HG03135 (cell line): ENCODE data around the gene GP1BB.

Experiments
- ATAC-seq: cut with Tn5 transposase; IDR thresholded peaks from one replicate; pipeline ENCODE4 v1.9.1; 2021; ENCODE audit warnings: mild to moderate bottlenecking, moderate library complexity; ENCODE audit not compliant: unreplicated experiment

Gene GP1BB

DNA sequence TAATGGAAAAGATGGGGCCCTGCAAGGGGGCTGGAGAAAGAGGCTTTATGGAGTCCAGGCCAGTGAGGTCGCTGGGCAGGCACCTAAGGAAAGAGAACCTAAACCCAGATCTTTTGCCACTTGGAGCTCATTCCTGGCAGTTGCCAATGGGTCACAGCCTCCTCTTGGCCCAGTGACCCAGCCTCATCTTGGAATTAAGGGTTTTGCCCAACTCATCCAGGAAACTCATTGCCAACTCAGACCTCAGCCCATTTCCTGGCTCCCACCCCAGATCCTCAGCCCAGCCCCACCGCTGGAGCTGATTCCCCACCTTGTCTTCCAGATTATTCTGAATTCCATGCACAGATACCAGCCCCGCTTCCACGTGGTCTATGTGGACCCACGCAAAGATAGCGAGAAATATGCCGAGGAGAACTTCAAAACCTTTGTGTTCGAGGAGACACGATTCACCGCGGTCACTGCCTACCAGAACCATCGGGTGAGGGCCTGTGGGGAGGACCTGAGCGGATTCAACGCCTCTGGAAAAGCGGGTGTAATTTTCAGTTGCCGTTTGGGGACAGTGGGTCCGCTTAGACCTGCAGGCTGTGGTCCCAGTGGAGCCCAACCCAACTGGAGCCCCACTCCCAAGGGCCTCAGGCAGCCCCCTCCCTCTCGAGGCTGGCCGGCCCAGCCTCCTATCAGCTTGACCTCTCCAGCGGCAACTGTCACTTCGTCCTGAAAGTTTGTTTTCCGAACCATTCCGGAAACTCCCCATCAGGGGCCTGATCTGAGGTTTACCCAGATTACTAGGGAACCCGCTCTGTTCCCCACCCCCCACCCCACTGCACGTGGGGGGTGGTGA lies 41.5 kb downstream of the GP1BB start:
- ATAC-seq = no peak

DNA sequence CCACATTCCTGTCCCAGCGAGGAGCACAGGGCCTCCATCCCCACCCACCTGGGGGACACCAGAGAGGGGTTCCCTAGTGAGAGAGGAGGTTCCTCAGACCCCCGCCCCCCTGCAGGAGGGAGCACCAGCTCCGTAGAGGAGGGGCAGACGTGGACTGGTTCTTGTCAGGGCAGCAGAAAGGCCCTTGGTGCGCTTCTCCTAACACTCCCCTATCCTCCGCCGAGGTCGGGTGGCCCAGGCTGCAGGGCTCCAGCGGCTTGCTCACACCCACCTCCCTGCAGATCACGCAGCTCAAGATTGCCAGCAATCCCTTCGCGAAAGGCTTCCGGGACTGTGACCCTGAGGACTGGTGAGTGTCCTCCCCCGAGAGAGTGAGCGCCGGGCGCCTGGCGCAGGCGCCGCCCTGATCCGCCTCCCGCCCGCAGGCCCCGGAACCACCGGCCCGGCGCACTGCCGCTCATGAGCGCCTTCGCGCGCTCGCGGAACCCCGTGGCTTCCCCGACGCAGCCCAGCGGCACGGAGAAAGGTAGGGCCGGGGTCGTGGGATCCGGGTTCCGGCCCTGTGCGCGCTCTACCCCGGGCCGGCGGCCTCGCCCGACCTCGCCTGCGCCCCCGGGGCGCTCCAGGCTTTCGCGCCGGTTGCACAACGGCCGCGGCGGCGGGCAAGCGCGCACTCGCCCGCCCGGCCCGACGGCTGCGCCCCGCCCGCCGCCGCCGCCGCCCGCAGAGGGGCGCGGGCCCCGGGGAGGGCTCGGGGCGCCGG lies 42.3 kb downstream of the GP1BB start:
- no peak for ATAC-seq

DNA sequence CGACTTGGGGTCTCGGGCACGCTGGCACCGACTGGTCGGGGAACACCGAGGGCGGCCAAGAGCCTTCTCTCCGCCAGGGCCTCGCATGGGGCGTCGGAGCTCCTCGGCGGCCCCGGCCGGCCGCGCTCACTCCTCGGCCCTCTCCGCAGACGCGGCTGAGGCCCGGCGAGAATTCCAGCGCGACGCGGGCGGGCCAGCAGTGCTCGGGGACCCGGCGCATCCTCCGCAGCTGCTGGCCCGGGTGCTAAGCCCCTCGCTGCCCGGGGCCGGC lies 42.8 kb downstream of the GP1BB start:
- no peak for ATAC-seq

DNA sequence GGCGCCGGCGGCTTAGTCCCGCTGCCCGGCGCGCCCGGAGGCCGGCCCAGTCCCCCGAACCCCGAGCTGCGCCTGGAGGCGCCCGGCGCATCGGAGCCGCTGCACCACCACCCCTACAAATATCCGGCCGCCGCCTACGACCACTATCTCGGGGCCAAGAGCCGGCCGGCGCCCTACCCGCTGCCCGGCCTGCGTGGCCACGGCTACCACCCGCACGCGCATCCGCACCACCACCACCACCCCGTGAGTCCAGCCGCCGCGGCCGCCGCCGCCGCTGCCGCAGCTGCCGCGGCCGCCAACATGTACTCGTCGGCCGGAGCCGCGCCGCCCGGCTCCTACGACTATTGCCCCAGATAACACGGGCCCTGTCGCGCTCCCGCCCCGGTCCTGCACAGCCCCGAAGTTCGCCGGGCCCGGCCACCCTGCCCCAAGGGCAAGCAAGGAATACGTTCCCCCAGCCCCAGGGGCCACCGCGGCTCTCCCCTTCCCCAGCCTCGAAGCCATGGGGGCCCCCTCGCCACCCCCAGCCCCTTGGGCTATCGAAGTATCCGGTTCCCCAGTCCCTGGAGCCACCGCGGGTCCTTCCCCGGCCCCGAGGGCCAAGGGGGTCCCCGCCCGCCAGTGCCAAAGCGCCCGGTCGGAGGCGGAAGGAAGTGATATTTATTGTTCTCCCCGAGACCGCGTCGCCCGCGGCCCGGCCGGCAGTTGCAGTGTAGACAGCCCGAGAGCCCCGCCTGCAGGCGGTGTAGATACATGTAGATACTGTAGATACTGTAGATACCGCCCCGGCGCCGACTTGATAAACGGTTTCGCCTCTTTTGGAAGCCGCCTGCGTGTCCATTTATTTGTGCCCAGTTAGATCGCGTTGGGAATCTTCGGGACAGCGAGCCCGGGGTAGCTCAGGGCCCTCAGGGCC lies 43.4 kb downstream of the GP1BB start:
- ATAC-seq = no peak

DNA sequence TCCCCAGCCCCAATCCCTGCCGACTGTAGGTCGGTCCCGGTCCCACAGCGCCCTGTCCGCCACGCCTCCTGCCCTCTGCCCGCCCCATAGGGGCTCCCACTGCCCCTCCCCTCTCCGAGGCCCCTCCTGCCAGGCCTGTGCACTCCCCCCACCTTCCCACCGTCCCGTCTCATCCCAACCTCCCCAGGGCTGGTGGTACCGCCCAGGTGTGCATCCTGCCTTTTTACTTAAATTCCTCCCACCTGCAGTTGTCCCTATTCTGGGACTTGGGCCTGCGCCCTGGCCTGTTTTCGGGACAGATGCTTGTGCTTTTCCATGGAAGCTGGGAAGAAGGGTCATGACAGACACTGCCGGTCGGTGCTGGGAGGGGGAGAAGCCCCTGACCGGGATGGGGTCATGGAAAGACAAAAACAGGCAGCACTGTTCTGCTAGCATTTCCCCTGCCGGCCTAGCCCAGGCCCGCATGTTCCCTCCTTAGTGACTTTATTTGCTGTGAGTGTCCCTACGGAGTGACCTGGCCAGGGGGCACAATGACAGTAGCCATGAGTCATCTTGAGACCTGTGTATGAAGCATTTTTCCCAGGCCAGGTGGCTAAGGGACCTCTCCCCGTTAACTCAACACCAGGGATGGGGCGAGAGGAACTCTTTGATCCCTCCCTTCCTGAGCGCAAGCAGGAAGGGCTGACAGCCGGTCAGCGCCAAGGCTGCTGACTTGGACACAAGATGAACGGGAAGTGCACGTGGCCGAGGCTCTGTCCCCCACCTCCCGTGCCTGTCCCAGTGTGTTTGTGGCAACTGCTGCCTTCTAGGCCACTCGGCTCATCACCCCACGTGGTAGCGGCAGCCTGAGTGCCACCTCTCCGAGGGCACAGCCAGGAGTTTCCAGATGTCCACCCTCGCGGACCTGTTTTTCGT lies 44.3 kb downstream of the GP1BB start:
- ATAC-seq = no peak

DNA sequence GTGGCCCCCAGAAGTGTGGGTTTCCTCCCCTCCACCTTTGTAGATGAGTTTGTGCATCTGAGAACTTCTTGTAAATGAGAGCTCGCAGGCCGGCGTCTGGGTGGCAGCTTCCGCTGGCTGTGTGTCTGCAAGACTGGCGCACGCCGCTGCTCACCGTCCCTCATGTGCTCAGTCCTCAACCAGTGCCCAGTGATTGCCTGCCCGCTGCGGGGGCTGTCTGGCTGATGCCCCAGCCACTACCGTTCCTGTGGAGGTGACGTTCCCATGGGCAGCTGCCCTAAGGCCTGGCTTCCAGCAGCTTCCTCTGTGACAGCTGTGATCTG lies 46.0 kb downstream of the GP1BB start:
- ATAC-seq = no peak

DNA sequence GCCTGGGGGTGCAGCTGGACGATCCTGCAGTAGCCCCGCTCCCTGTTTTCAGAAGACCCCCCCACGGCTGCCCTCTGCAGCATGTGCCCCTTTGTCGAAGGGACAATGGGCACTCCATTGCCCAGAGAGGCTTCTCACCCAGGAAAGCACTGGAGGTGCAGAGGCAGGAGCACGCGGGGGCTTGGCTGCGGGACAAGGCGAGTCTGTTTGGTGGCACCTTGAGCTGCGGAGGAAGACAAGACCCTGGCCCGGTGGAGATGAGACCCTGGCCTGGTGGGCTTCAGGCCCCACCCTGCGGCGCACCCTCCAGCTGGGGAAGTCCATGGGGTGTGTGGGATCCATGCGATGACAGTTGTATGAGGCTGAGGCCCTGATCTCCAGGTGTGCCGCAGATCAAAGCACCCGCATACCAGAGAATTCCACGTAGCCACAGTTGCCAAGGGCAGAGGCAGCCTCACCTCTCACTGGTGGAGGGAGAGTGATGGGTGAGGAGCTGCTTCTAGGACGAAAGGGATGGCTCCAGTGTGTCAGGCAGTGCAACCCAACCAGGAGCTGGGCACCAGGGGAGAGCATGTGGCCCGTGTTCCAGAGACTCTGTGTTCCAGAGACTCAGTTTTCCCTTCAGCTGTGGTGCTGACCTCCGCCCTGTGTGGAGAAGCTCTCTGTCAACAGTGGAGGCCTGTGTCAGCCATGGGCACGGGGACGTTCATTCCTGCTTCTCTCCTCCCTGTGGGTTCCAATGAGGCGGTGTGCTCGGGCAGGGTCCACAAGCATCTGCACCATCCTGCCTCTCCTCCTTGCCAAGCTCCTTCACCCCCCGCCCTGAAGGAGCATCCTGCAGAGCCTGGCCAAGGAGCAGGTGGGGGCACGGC lies 47.2 kb downstream of the GP1BB start:
- no peak for ATAC-seq

DNA sequence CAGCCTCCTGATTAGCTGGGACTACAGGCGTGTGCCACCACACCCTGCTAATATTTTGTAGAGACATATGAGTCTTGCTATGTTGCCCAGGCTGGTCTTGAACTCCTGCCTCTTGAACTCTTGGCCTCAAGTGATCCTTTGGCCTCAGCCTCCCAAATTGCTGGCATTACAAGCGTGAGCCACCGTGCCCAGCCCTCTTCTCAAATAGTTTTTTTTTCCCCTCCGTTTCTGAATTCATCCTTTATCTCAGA lies 49.0 kb downstream of the GP1BB start:
- no peak for ATAC-seq

DNA sequence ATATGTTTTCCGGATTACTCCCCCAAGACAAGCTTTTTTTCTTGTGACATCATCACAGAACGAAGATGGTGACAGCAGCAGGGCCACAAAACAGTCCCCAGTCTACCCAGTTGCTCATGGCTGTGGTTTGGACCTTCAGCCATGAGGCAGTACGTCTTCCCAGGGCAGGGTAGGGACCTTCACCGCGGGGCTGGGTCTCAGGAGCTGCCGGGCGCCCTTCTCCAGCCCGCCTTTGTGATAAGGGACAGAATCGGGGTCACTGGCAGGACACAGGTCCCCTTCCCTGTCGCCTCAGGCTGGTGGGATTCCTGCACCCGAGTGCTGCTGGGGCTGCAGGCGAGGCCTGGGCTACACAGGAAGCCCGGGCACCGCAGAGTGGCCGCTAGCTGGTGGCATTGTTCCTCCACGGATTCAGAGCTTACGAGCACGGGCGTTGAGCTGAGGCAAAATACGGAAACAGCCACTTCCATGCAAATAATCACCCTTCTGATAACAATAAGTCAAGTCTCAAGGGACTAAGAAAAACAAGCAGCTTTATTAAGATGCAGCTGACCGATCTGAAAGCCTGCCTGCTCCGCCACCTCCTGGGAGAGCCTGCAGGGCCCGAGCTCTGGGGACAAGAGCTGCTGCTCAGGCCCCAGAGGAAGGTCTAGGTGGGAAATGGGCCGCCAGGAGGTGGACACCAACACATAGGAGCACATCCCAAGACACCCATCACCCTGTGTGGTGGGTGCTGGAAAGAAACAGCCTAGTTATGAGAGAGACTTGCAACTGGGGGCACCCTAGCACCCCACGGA lies 49.5 kb downstream of the GP1BB start:
- no peak for ATAC-seq

DNA sequence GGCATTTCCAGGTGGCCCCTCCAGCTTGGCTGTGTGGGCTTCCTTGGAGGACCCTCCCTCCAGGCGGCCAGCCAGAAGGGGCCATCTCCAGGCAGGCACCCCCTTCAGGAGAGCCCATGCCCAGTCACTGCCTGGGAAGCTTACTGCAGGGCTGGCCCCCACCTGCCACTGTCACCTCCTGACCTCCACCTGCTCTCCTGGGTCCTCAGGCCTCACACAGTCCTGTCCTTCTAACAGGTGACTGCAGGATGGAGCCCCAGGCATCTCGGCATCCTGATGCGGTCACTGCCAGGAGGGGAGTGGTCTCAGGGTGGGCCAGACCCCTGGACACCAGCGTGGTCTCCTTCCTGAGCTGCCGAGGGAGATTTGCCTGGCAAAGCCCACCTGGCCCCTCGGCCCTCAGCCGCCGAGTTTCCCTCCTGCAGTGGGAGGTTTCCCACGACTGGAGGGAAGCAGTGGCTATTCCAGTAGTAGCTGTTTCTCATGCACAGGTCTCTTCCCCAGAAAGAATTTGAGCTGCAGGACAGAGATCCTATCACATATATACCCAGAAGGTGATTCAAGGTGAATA lies 50.2 kb downstream of the GP1BB start:
- ATAC-seq = no peak
